Astrocyte (in vitro differentiated cells and primary cell): ENCODE data around the gene MDM2. TPM values are rescaled to one million over a fixed set of nuclear protein-coding genes. Genes with fewer than 3 reads are reported as not detected.

Experiments used
- DNase-seq: peaks from one replicate; pipeline ENCODE4 v3.0.0-alpha.2; 2010; ENCODE audit warnings: low read depth
- FAIRE-seq: peaks from 2 replicates; lab custom pipeline; 2011; peaks lifted over from hg19 to GRCh38; lab: Jason Lieb, UNC
- H2AFZ ChIP-seq: 2 replicates; pipeline ENCODE4 v1.6.0; 2012; ENCODE audit warnings: low read depth, low read length, inconsistent platforms
- H3K27ac ChIP-seq: 2 replicates; pipeline ENCODE4 v1.5.1; 2011; ENCODE audit warnings: low read depth, low read length, inconsistent platforms
- H3K27me3 ChIP-seq: 2 replicates; pipeline ENCODE4 v1.6.0; 2011; ENCODE audit warnings: low read length, inconsistent platforms; ENCODE audit not compliant: insufficient read depth
- H3K36me3 ChIP-seq: 2 replicates; pipeline ENCODE4 v1.5.1; 2011; ENCODE audit warnings: low read length, inconsistent platforms; ENCODE audit not compliant: insufficient read depth
- H3K4me1 ChIP-seq: 2 replicates; pipeline ENCODE4 v1.5.1; 2011; ENCODE audit warnings: low read length, inconsistent platforms; ENCODE audit not compliant: insufficient read depth
- H3K4me2 ChIP-seq: 2 replicates; pipeline ENCODE4 v1.6.0; 2012; ENCODE audit warnings: low read length, inconsistent platforms
- H3K4me3 ChIP-seq: 2 replicates; pipeline ENCODE4 v1.5.1; 2011; ENCODE audit warnings: low read depth, mild to moderate bottlenecking, low read length, inconsistent platforms; ENCODE audit not compliant: insufficient read depth
- H3K79me2 ChIP-seq: 2 replicates; pipeline ENCODE4 v1.6.0; 2012; ENCODE audit warnings: mild to moderate bottlenecking, low read length, inconsistent platforms; ENCODE audit not compliant: insufficient read depth
- H3K9ac ChIP-seq: 2 replicates; pipeline ENCODE4 v1.6.0; 2012; ENCODE audit warnings: mild to moderate bottlenecking, low read length, inconsistent platforms
- H3K9me3 ChIP-seq: 2 replicates; pipeline ENCODE4 v1.5.1; 2012; ENCODE audit warnings: low read depth, mild to moderate bottlenecking, low read length, inconsistent platforms; ENCODE audit not compliant: insufficient read depth
- H4K20me1 ChIP-seq: 2 replicates; pipeline ENCODE4 v1.6.0; 2012; ENCODE audit warnings: low read length, inconsistent platforms; ENCODE audit not compliant: insufficient read depth
- H3K27ac Mint-ChIP-seq: one replicate; pipeline ENCODE4 v1.8.0; 2021; ENCODE audit warnings: mild to moderate bottlenecking, mixed read lengths; ENCODE audit not compliant: unreplicated experiment
- H3K27me3 Mint-ChIP-seq: one replicate; pipeline ENCODE4 v1.8.0; 2021; ENCODE audit warnings: low read depth, mixed read lengths; ENCODE audit not compliant: unreplicated experiment
- H3K36me3 Mint-ChIP-seq: one replicate; pipeline ENCODE4 v1.8.0; 2021; ENCODE audit warnings: low read depth, mixed read lengths; ENCODE audit not compliant: unreplicated experiment
- H3K4me1 Mint-ChIP-seq: one replicate; pipeline ENCODE4 v1.8.0; 2021; ENCODE audit warnings: low read depth, mixed read lengths; ENCODE audit not compliant: unreplicated experiment
- H3K4me3 Mint-ChIP-seq: one replicate; pipeline ENCODE4 v1.8.0; 2021; ENCODE audit warnings: mild to moderate bottlenecking, moderate library complexity, mixed read lengths; ENCODE audit not compliant: unreplicated experiment
- H3K9me3 Mint-ChIP-seq: one replicate; pipeline ENCODE4 v1.8.0; 2021; ENCODE audit warnings: mild to moderate bottlenecking, mixed read lengths; ENCODE audit not compliant: unreplicated experiment
- EZH2 ChIP-seq: IDR thresholded peaks from 2 replicates; pipeline ENCODE4 v1.6.1; 2012; ENCODE audit warnings: mild to moderate bottlenecking, low read length, inconsistent platforms; ENCODE audit not compliant: insufficient read depth
- total RNA-seq: library from RNA; stranded (reverse); gene quantifications from 2 replicates; pipeline ENCODE4 v1.2.1, GENCODE V29; 2021
- TF ChIP-seq, protein P1 (sequence below): IDR thresholded peaks from 2 replicates; pipeline ENCODE4 v1.5.1; 2011; ENCODE audit warnings: low read depth, mild to moderate bottlenecking, inconsistent platforms, low read length, moderate library complexity; ENCODE audit not compliant: insufficient read depth

Gene MDM2
- total RNA-seq, 1 donor from 2014 or later: 828 TPM

DNA sequence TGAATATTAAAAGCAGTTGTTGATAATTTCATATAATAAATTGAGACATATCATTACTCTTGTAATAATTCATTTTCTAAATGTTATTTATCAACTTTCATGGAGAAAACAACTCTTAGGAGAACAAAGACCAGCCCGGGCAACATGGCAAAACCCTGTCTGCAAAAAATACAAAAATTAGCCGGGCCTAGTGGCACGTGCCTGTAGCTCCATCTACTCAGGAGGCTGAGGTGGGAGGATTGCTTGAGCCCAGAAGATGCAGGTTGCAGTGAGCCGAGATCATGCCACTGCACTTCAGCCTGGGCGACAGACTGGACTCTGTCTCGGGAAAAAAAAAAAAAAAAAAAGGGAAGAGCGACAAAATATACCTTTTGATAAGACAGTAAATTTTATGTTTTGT lies 40.8 kb upstream of the MDM2 start:
- H3K36me3 Mint-ChIP-seq: peaks cover 5% of the 10 kb centered on the region
- no peaks in the 10 kb centered on the region for H3K9me3 ChIP-seq
- H3K4me3 ChIP-seq: no peak overlapping the region
- no peak overlapping the region for H3K4me2 ChIP-seq
- peaks cover 2% of the 10 kb centered on the region for H3K36me3 ChIP-seq
- TF ChIP-seq, protein P1, sequence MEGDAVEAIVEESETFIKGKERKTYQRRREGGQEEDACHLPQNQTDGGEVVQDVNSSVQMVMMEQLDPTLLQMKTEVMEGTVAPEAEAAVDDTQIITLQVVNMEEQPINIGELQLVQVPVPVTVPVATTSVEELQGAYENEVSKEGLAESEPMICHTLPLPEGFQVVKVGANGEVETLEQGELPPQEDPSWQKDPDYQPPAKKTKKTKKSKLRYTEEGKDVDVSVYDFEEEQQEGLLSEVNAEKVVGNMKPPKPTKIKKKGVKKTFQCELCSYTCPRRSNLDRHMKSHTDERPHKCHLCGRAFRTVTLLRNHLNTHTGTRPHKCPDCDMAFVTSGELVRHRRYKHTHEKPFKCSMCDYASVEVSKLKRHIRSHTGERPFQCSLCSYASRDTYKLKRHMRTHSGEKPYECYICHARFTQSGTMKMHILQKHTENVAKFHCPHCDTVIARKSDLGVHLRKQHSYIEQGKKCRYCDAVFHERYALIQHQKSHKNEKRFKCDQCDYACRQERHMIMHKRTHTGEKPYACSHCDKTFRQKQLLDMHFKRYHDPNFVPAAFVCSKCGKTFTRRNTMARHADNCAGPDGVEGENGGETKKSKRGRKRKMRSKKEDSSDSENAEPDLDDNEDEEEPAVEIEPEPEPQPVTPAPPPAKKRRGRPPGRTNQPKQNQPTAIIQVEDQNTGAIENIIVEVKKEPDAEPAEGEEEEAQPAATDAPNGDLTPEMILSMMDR: no peak
- TF ChIP-seq EZH2: no peak
- H3K79me2 ChIP-seq: no peaks in the 10 kb centered on the region
- no peak overlapping the region for H3K4me3 Mint-ChIP-seq
- H3K27me3 ChIP-seq: no peaks in the 10 kb centered on the region
- no peak overlapping the region for H2AFZ ChIP-seq
- H3K4me1 Mint-ChIP-seq: no peaks in the 10 kb centered on the region
- H3K27me3 Mint-ChIP-seq: no peaks in the 10 kb centered on the region
- no peak overlapping the region for H3K27ac ChIP-seq
- no peak overlapping the region for H3K9ac ChIP-seq
- FAIRE-seq (no peak), DNase-seq (no peak)
- no peaks in the 10 kb centered on the region for H4K20me1 ChIP-seq
- H3K9me3 Mint-ChIP-seq: no peaks in the 10 kb centered on the region
- H3K27ac Mint-ChIP-seq: no peak overlapping the region
- no peaks in the 10 kb centered on the region for H3K4me1 ChIP-seq

DNA sequence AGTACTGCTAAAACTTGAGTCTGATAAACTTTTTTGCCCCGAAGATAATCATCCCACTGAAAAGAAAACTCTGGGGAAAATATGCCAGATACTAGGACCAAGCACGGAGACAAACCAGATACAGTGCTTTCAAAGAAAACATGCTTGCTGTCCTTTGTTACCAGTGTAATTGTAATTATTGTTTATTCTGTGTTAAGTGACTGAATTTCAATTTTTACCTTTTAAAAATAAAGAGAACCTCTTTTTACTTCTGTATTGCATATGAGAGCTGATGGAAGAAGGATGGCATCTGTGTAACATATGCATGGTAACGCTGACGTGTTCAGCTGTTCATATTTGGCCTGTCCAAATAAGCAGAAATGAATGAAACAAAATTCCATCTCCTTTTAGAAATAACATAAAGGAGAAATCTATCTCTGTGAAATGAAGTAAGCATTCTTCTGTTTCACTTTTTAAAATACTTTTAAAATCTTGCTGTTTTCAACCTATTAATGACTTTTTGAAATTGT lies 39.5 kb upstream of the MDM2 start:
- H3K9me3 ChIP-seq: no peaks in the 10 kb centered on the region
- H3K79me2 ChIP-seq: no peaks in the 10 kb centered on the region
- H3K36me3 Mint-ChIP-seq: peaks cover 5% of the 10 kb centered on the region
- no peak for DNase-seq
- no peaks in the 10 kb centered on the region for H3K4me1 Mint-ChIP-seq
- no peak overlapping the region for H3K4me3 Mint-ChIP-seq
- TF ChIP-seq EZH2: no peak
- TF ChIP-seq, protein P1: no peak
- H3K36me3 ChIP-seq: no peaks in the 10 kb centered on the region
- H3K27me3 Mint-ChIP-seq: no peaks in the 10 kb centered on the region
- no peaks in the 10 kb centered on the region for H3K9me3 Mint-ChIP-seq
- FAIRE-seq: no peak
- H3K4me2 ChIP-seq: no peak overlapping the region
- no peak overlapping the region for H3K27ac Mint-ChIP-seq
- no peaks in the 10 kb centered on the region for H3K27me3 ChIP-seq
- no peak overlapping the region for H2AFZ ChIP-seq
- no peak overlapping the region for H3K9ac ChIP-seq
- no peak overlapping the region for H3K4me3 ChIP-seq
- H3K4me1 ChIP-seq: no peaks in the 10 kb centered on the region
- no peaks in the 10 kb centered on the region for H4K20me1 ChIP-seq
- no peak overlapping the region for H3K27ac ChIP-seq

GRCh38 chr12:68769941-68770340 lies 38.0 kb upstream of the MDM2 start:
- no peaks in the 10 kb centered on the region for H3K9me3 Mint-ChIP-seq
- DNase-seq (no peak), FAIRE-seq (no peak)
- no peaks in the 10 kb centered on the region for H3K9me3 ChIP-seq
- H3K4me3 ChIP-seq: no peak overlapping the region
- peaks cover 2% of the 10 kb centered on the region for H3K36me3 Mint-ChIP-seq
- H3K4me1 Mint-ChIP-seq: no peaks in the 10 kb centered on the region
- TF ChIP-seq EZH2: no peak
- TF ChIP-seq, protein P1: no peak
- no peak overlapping the region for H3K27ac ChIP-seq
- H3K4me2 ChIP-seq: no peak overlapping the region
- H3K4me3 Mint-ChIP-seq: no peak overlapping the region
- no peak overlapping the region for H2AFZ ChIP-seq
- H3K27me3 Mint-ChIP-seq: no peaks in the 10 kb centered on the region
- H3K27me3 ChIP-seq: no peaks in the 10 kb centered on the region
- no peaks in the 10 kb centered on the region for H3K4me1 ChIP-seq
- no peak overlapping the region for H3K27ac Mint-ChIP-seq
- H4K20me1 ChIP-seq: no peaks in the 10 kb centered on the region
- no peaks in the 10 kb centered on the region for H3K36me3 ChIP-seq
- H3K9ac ChIP-seq: no peak overlapping the region
- H3K79me2 ChIP-seq: no peaks in the 10 kb centered on the region
